Ovary (tissue), 3 donors: ENCODE data around the gene COPS6.

ENCODE experiments used
- POLR2A ChIP-seq: fragments of 450-650 bp; IDR thresholded peaks from one replicate; pipeline ENCODE4 v1.6.1; 2017; ENCODE audit warnings: antibody characterized with exemption, mild to moderate bottlenecking, moderate library complexity
- TF ChIP-seq, protein P1 (sequence below), 3 donors: fragments of 450-650 bp in 2 of 3; fragments of 200-600 bp in 1 of 3; IDR thresholded peaks; one replicate each; pipeline versions ENCODE4 v1.5.1 to v1.8.0; 2016 to 2022; ENCODE audit warnings: antibody characterized with exemption in 3 of 3, mild to moderate bottlenecking in 1 of 3
- donor health status: DM: no; HTN: no; CAD: no.

DNA sequence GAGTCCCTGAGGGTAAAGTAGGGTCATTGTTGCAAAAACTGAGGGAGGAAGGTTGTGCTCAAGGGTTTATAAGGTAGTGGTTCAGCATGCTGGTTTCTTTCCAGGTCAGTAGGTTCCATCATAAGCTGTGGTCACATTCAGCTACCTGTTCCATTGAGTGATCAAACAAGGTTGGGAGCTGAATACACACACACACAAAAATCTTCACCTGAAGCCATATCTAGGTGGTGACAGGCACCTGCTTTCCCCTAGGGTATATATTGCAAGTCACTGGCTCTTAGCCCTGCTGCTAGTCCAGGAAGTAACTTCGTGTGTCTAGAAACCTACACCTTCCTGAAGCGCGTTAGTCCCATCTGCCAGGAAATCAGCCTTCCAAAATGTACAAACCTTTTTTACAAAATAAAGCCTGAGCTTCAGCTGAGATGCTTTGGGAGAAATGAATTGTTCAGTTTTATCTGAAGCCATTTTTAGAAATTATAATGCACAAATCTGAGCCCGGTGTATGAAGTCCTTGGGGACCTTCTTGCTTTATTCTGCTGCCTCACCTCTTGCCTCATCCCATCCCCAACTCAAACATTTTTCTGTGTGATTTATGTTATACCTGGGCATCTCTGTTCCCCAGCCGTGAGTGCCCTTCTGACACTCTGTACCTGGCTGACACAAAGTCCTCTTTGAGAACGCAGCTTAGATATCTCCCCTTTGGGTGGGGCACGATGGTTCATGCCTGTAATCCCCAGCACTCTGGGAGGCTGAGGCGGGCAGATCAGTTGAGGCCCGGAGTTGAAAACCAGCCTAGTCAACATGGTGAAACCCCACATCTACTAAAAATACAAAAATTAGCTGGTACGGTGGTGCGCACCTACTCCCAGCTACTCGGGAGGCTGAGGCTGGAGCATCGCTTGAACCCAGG lies 49.3 kb downstream of the COPS6 start:
- TF ChIP-seq, protein P1, sequence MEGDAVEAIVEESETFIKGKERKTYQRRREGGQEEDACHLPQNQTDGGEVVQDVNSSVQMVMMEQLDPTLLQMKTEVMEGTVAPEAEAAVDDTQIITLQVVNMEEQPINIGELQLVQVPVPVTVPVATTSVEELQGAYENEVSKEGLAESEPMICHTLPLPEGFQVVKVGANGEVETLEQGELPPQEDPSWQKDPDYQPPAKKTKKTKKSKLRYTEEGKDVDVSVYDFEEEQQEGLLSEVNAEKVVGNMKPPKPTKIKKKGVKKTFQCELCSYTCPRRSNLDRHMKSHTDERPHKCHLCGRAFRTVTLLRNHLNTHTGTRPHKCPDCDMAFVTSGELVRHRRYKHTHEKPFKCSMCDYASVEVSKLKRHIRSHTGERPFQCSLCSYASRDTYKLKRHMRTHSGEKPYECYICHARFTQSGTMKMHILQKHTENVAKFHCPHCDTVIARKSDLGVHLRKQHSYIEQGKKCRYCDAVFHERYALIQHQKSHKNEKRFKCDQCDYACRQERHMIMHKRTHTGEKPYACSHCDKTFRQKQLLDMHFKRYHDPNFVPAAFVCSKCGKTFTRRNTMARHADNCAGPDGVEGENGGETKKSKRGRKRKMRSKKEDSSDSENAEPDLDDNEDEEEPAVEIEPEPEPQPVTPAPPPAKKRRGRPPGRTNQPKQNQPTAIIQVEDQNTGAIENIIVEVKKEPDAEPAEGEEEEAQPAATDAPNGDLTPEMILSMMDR (IDR thresholded peaks at IDR 0.05): no peak
- TF ChIP-seq POLR2A: no peak
